SU-DHL-6 (cell line): ENCODE measurements around the gene TNIK.

Experiments
- H2AFZ ChIP-seq: fragments of 200-600 bp; sonication (generic); 2 replicates; pipeline ENCODE4 v1.6.1; 2014; ENCODE audit warnings: low read depth, mild to moderate bottlenecking, moderate library complexity, mixed read lengths, antibody characterized with exemption, low read length; ENCODE audit not compliant: severe bottlenecking
- H3F3A ChIP-seq: fragments of 200-600 bp; shearing (Covaris generic); 2 replicates; pipeline ENCODE4 v1.6.0; 2016; ENCODE audit warnings: antibody characterized with exemption, mild to moderate bottlenecking; ENCODE audit not compliant: insufficient read depth
- H3K27ac ChIP-seq: fragments of 200-600 bp; sonication (generic); 2 replicates; pipeline ENCODE4 v1.5.1; 2016; ENCODE audit warnings: low read depth, mild to moderate bottlenecking, low read length, moderate library complexity, mixed read lengths
- H3K27me3 ChIP-seq: fragments of 200-600 bp; sonication (generic), shearing (Covaris generic); 2 replicates; pipeline ENCODE4 v1.6.0; 2014; ENCODE audit warnings: mild to moderate bottlenecking, low read length
- H3K36me3 ChIP-seq: fragments of 200-600 bp; sonication (generic); 2 replicates; pipeline ENCODE4 v1.6.1; 2014; ENCODE audit warnings: mild to moderate bottlenecking, low read length, mixed read lengths
- H3K4me2 ChIP-seq: fragments of 300-600, 200-600 bp; shearing (Covaris generic), sonication (generic); 2 replicates; pipeline ENCODE4 v1.6.0; 2014; ENCODE audit warnings: low read length, low read depth, mild to moderate bottlenecking; ENCODE audit not compliant: poor library complexity, severe bottlenecking
- H3K4me3 ChIP-seq: fragments of 200-600 bp; sonication (generic); 2 replicates; pipeline ENCODE4 v1.5.1; 2014; ENCODE audit warnings: antibody characterized with exemption, low read length, mild to moderate bottlenecking, mixed read lengths; ENCODE audit not compliant: insufficient read depth, poor library complexity, severe bottlenecking
- H3K79me2 ChIP-seq: fragments of 200-600 bp; sonication (generic); 2 replicates; pipeline ENCODE4 v1.6.1; 2014; ENCODE audit warnings: mild to moderate bottlenecking, low read length, moderate library complexity; ENCODE audit not compliant: insufficient read depth
- H3K9ac ChIP-seq: fragments of 200-600 bp; sonication (generic); 2 replicates; pipeline ENCODE4 v1.7.0; 2014; ENCODE audit warnings: mild to moderate bottlenecking, low read length
- H3K9me2 ChIP-seq: fragments of 200-600 bp; sonication (generic); replicated peaks from 2 replicates; pipeline ENCODE4 v1.6.1; 2014; ENCODE audit warnings: low read length; ENCODE audit not compliant: insufficient read depth
- H3K9me3 ChIP-seq: fragments of 200-600 bp; sonication (generic); 2 replicates; pipeline ENCODE4 v1.6.1; 2014; ENCODE audit warnings: low read length, mixed read lengths; ENCODE audit not compliant: insufficient read depth
- H4K20me1 ChIP-seq: fragments of 200-600 bp; sonication (generic); 2 replicates; pipeline ENCODE4 v1.6.1; 2014; ENCODE audit warnings: low read depth, mild to moderate bottlenecking, antibody characterized with exemption, low read length, moderate library complexity, mixed read lengths
- CTCF ChIP-seq: fragments of 200-600 bp; sonication (generic); IDR thresholded peaks from one replicate; pipeline ENCODE4 v1.5.1; 2017; ENCODE audit warnings: antibody characterized with exemption, mild to moderate bottlenecking, low read length, moderate library complexity; ENCODE audit not compliant: insufficient read depth, poor library complexity, severe bottlenecking
- EZH2phosphoT487 ChIP-seq: fragments of 200-600 bp; sonication (generic), shearing (Covaris generic); conservative IDR thresholded peaks from 2 replicates; pipeline ENCODE4 v1.6.1; 2018; ENCODE audit warnings: mild to moderate bottlenecking, antibody characterized with exemption, low read length, moderate library complexity, mixed read lengths

The TNIK gene

GRCh38 chr3:171412473-171412872 is 47.7 kb downstream of the TNIK start:
- H3K4me3 ChIP-seq = no peak overlapping the region
- H3K27me3 ChIP-seq = no peaks in the 10 kb centered on the region
- no peaks in the 10 kb centered on the region for H3K9me2 ChIP-seq
- no peak overlapping the region for H3K9ac ChIP-seq
- H4K20me1 ChIP-seq = no peaks in the 10 kb centered on the region
- H3F3A ChIP-seq = no peaks in the 10 kb centered on the region
- no peak overlapping the region for H3K27ac ChIP-seq
- no peak overlapping the region for H2AFZ ChIP-seq
- TF ChIP-seq CTCF (no peak), EZH2phosphoT487 (no peak)
- no peaks in the 10 kb centered on the region for H3K79me2 ChIP-seq
- no peaks in the 10 kb centered on the region for H3K36me3 ChIP-seq
- H3K4me2 ChIP-seq = no peak overlapping the region
- H3K9me3 ChIP-seq = no peaks in the 10 kb centered on the region

- Histone ChIP-seq H3K27ac (no peak overlapping the region), H3K9me3 (no peaks in the 10 kb centered on the region), H3K79me2 (no peaks in the 10 kb centered on the region), H3F3A (no peaks in the 10 kb centered on the region), H3K4me2 (no peak overlapping the region), H3K36me3 (no peaks in the 10 kb centered on the region), H4K20me1 (no peaks in the 10 kb centered on the region), H3K27me3 (no peaks in the 10 kb centered on the region), H3K9me2 (no peaks in the 10 kb centered on the region), H2AFZ (no peak overlapping the region), H3K4me3 (no peak overlapping the region), H3K9ac (no peak overlapping the region)
- TF ChIP-seq EZH2phosphoT487 (no peak), CTCF (no peak)
Measured at GRCh38 chr3:171412054-171412453, 48.2 kb downstream of the TNIK start.

GRCh38 chr3:171410186-171410585 is 50.0 kb downstream of the TNIK start:
- Histone ChIP-seq H3K27me3 (no peaks in the 10 kb centered on the region), H3K79me2 (no peaks in the 10 kb centered on the region), H3K4me2 (no peak overlapping the region), H3K36me3 (no peaks in the 10 kb centered on the region), H4K20me1 (no peaks in the 10 kb centered on the region), H3K27ac (no peak overlapping the region), H3K9ac (no peak overlapping the region), H3K4me3 (no peak overlapping the region), H3F3A (no peaks in the 10 kb centered on the region), H3K9me3 (no peaks in the 10 kb centered on the region), H3K9me2 (no peaks in the 10 kb centered on the region), H2AFZ (no peak overlapping the region)
- TF ChIP-seq CTCF = no peak
- TF ChIP-seq EZH2phosphoT487 = no peak
